ENCODE results near the gene SYNGR1.

SYNGR1 gene

DNA sequence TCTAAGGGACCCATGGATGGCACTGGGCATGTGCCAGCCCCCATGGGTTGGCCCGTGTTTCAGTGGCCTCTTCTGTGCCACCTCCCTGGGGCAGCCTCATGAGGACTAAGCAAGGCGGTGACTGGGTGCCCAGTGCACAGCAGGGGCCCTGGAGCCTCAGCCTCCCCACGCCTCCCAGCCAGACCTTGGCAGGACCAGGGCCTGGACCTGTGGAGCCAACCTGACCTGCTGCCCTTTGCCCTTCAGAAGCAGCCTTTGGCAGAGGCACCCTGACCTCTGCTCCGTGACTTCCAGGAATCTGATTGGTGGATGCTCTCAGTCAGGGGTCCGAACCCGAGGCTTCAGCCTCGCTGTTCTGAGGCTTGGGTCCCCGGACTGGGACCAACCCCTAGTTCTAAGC lies 25.0 kb downstream of the SYNGR1 start:
- DNase-seq, result no peak

DNA sequence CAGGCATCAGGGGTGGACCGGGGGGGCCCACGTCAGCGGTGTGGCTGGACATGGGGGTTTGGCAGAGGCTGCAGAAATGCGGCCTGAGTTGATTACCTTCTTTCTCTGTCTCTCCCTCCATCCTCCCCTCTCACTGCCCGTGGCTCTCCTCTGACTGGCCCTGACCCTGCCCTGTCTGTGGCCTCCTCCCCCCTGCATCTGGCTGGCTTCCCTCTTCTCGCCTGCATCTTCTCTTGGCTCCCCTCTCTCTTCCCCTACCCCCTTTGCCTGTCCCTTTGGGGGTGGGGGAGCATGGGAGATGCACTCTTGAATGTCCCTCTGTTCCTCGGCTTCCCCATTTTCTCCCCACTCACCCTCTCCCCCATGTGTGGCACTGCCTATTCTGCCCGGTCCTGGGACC lies 25.9 kb downstream of the SYNGR1 start:
- DNase-seq, result no peak

DNA sequence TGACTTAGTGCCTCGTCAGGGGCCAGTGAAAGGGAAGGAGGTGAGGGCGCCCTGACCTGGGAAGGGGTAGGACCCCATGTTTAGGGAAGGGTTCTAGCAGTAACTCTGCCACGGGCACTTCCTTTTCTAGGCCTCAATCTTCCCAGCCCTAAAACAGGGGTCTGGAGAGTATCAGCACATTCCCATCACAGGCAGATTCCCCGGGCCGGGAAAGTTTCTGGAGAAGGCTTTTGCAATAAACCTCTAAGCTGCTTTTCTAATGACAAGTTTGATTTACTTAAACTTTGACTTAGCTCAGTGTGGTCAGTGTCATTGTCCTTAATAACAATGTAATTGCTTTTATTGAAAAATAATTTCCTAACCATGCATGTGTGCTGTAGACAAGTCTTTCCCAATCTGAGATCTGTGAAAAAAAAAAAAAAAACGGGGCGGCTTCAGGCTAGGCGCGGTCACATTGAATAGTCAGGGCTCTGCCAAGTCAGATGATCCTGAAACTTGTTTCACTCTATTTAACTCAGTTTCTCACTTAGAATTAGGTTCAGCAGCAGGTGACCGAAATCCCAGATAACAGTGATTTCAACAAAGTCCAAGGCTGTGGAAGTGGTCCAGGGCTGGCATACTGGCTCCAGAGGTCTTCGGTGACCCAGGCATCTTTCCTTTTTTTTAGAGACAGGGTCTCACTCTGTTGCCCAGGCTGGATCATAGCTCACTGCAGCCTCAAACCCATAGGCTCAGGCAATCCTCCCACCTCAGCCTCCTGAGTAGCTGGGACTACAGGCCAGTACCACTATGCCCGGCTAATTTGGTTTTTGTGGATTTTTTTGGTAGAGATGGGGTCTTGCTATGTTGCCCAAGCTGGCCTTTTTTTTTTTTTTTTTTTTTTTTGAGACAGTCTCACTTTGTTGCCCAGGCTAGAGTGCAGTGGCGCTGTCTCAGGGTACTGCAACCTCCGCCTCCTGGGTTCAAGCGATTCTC lies 30.3 kb downstream of the SYNGR1 start:
- no peak for DNase-seq

DNA sequence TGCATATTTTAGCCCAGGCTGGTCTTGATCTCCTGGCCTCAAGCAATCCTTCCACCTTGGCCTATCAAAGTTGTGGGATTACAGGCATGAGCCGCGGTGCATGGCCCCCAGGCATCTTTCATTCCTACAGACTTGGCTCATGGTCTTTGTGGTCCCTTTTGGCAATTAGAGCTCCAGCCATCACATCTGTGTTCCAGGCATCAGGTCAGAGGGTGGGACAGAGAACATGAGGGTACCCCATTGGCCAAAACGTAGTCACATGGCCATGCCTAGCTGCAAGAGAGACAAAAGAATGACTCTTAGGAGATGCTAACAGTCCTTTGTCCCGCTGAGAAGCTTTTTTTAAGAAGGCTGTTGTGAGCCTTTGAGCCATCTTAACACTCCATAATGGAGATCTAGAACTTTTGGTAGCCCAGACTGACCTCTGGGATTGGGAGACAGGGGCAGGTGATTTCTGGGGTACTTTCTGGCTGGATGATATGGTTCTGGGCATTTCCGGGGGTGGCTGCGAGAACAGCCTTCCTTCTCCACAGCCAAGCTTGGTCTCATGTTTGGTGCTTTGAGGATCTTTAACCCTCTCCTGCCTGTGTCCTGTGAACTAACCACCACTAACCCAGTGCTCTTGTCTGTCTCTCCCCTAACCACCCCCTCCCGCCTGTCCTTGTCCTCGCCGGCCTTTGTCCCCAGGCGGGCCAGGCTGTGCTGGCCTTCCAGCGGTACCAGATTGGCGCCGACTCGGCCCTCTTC lies 31.4 kb downstream of the SYNGR1 start:
- no peak for DNase-seq

DNA sequence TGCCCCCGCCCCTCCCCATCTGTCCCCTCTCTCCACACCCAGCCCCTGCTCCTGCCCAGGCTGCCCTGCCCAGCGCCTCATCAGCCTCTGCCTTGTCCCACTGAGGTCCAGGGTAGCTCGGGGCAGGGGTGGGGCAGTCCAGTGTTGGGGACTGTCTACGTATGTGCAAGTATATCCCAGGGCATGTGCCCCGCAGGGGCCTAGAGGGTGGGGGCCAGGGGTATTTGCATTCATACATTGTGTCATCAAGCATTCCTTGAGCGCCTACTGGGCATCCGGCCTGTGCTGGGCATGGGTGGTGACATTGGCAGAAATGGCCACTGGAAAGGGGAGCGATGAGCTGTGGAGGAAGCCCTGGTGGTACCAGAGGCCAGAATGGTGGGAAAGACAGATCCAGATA lies 32.1 kb downstream of the SYNGR1 start:
- DNase-seq, result no peak

DNA sequence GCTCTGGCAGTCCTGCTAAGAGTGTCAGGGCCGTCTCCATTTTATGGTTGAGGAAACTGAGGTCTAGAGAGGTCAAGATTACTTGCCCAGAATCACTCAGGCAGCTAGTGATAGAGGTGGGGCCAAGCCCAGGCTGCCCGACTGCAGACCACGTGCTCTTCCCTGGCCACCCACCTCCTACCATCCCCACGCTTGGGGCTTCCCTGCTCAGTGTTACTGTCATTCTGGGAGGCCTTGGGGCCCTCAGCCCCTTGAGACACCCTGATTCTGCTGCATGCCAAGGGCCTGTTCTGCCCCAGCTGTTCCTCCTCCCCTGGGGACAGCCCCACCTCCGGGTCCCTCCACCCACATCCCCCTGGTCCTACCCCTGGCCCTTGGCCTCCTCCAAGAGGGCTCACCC lies 32.6 kb downstream of the SYNGR1 start:
- DNase-seq, result no peak

DNA sequence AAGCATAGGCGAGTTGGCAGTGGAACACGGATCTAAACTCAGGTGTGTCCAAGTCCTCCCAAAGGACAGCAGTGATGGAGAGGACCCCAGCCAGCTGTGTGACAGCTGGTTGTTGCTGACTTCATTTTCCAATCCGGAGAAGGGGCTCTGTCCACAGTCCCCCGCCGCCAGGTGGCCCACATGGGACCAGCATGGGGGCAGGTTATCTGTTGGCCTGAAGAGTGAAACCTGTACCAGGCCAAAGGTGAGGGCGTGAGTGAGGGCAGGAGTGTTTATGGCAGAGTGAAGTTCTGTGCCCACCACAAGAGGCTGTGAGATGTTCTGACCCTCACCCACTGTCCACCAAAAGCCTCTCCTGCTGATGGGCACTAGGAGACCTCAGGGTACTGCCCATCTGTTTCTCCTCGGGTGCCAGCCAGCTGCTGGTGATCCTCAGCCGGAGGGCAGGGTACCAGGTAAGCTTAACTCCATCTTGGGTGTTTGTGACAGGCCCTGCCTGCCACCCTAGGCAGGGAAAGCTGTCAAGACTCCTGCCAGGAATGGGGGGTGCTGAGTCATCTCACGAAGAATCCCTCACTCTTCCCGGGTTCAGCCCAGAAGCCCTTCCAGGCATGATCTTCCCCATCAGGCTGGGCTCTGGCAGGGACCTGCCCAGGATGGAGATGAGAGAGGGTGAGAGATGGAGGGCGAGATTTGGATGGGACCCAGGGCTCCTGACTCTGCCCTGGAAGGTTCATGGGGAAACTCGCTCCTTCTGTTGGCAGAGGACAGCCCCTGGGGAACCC lies 34.2 kb downstream of the SYNGR1 start:
- DNase-seq, result no peak

DNA sequence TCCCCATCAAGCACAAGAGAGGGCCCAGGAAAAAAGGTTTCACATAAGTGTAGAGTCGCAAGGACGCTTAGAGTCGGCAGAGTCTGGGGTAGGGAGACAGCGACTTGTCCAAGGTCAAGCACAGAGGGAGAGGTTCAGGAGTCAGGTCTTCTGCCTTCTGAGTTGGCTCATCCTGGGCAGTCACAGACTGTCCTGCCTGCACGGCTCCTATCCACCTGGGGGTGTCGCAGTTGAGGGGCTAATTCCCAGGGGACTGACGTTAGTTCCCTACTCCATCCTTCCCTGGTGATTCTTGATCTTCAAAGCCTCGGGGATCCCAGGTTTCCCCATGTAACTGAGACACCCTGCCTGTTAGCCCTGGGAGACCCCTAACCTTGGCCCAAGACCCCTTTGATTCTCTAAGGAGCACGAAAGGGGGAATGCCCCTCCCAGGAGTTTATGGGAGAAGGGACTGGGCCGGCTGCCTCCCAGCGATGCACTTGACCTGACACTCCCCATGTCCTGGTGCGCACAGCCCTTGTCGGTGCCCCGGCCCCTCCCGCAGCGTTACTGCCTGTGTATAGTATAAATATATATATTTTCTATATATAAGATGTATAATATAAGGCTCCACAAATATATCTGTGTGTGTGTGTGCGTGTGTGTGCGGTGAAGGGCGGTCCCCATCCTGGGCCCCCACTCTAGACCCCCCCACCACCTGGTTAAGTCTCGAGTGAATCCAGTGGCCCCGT lies 35.1 kb downstream of the SYNGR1 start:
- no peak for DNase-seq

DNA sequence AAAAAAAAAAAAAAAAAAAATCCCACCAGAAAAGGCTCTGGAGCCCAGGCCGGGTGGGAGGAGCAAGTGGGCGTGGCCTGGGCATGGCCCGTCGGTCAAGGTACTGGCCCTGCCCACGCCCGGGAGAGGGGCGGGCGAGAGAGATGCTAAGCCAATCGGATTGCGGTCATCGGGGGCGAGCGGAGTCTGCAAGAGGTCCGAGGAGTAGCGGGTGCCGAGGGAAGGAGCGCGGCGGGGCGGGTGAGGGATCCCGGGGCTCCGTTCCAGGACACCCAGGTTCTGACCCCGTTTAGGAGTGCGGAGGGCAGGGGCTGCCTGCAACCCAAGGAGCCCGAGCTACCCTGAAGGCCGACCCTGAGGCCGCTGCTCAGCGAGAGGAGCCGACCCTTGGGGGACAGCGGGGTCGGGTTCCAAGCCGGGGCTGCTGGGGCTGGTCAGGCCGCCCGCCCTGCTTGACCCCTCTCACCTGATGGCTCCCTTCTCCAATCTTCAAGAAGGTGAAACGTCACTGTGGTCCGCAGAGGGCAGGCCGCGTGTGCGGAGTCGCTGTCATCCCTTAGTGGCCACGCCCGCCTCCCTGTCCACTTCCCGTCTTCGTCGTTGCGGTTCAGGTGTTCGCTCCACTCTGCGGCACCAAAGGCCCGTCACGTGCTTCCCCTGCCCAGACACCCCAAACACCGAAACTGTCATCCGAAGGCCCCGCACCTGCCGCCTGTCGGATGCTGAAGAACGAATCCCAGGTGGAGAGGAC lies 38.6 kb downstream of the SYNGR1 start:
- peak; percentile 62 for DNase-seq

DNA sequence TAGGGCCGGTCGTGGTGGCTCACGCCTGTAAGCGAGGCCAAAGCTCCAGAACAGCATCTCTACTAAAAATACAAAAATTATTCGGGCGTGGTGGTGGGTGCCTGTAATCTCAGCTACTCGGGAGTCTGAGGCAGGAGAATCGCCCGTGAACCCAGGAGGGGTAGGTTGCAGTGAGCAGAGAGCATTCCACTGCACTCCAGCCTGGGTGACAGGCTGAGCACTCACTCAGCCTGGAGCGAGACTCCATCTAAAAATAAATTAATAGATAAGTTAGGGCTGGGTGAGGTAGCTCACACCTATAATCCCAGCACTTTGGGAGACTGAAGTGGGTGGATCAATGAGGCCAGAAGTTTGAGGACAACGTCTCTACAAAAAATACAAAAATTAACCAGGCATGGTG lies 39.6 kb downstream of the SYNGR1 start:
- no peak for DNase-seq

DNA sequence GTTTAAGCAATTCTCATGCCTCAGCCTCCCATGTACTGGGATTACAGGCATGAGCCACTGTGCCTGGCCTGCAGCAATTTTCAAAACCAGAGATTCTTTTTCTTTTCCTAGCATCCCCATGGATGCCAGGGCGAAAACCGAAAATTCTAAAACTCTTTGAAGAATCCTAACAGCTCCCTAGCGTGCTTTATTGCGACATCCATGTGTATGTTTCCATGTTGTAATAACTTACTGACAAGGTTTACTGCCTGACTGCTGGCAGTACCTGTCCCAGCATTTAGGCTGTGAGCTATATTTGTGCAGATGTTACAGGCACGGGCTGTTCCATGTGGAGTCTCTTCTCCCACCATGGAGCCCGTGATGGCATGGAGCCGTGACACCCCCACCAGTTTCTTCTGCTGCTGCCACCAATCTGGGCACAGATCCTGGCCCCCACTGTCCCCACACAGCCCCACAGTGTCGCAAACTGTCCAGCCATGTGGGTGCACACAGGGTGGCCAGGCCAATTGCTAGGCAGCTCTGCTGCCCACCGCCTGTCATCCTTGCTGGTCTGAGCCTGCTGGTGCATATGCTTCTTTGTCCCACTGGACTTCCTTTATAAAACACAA lies 42.7 kb downstream of the SYNGR1 start:
- DNase-seq, result peak; percentile 10

DNA sequence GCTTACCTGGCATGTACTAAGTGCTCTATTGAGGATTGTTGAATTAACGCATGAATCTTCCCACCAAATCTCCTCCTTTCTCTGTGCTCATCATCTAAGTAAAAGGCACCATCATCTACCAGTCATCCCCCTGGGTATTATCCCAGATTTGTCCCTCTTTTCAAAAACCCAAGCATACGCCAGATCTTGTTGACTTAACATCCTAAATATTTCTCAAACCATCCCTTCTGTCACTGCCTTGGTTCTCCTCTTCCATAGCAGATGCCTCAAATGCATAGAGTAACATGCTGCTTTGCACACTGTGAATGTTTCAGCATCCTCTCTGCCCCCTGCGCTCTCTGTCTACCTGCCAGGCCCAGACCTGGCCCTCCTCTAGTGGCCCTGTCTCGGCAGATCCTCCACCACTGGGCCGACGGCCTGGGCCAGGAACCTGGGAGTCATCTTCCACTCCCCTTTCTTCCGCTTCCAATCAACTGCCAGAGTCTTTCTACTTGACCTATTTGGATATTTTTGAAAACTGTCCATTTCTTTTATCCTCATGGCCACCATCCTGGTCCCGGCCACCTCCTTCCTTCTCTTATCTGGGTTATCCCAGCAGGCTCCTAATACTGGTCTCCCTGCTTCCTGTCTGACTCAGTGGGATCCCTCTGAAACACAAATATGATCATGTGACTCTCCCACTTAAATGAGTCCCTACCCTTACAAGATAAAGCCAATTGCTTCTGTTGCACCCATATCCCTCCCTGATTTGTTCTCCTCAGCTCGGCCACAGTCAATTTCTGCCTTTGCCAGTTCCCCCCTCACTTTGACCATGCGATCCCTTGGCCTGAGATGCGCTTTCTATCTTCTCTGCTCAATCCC lies 46.4 kb downstream of the SYNGR1 start:
- DNase-seq, result no peak

DNA sequence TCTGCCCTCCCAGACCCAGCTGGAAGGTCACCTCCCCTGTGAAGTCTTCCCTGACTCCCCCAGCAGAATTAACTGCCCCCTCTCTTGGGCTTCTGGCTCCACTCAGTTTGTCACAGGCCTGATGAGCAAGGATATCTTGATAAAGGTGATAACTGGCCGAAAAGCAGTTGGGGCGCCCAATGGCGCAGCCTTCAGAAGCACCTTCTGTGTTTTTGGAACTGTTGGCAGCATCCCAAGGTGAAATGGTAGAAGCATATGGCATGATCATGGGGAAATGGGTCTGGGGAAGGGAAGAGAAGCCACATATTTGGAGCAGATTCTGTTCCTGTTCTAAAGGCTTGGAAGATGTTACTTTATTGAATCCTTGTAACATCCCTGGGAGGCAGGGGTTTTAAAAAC lies 47.0 kb downstream of the SYNGR1 start:
- no peak for DNase-seq

DNA sequence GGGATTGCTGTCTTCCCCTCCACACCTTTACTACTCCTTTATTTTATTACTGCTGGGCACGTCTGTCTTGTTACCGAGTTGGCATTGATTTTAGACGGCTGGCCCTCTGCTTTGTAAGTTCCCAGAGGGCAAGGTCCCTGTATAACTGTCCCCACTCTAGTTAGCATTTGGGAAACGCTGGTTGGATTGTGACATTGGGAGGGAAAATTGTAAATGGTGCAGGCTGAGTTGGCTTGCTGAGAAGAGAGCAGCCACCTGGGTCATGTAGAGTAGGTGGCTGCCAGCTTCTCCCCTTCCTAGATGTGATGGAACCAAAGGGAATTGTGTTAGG lies 51.5 kb downstream of the SYNGR1 start:
- no peak for DNase-seq

DNA sequence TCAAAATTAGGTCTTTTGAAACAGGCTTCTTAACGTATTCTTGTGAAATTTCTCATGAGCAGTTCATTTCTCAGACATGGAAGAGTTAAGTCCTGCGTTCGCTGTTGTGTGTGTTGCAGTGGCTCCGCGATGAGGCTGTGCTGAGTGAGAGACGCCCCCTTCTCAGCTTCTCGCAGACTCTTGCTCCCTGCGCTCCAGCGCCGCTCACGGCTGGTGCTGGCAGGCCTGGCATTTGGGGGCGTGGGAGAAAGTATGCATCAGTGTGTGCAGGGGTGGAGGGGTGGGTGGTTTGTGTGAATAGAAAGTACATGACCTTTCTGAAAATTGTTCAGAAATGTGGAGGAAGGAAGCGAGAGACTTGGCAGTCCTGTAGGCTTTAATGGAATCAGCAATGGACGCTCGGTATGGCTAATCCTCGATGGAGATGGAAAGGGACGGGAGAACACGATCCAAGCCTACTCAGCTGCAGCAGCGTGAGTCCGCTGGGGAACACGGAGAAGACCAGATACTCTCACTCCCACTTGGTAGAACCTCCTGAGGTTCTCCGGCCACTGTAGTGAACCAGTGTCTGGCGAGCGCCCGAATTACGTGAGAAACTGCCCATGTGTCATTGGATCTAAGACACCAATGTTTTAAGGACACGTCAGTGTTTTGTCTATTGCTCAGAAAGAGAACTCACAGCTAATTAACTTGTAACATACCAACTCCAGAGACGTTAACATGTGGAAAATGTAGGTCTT lies 55.7 kb downstream of the SYNGR1 start:
- DNase-seq, result no peak

DNA sequence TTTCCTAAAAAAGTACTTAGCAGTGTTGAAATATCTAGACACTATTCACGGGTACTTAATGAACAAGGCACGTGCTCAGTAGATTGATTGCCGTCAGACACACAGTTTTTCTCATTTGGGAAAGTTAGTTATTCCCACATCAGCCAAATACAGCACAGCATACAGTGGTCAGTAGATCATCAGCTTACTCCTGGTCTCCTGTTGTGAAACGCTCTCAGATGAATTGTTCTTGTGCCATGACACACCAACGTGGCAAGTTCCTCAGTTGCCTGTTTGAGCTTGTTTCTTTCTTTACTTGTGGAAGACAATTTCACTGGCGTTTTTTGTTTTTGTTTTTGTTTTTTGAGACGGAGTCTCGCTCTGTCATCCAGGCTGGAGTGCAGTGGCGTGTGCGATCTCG lies 58.4 kb downstream of the SYNGR1 start:
- peak; percentile 80 for DNase-seq

DNA sequence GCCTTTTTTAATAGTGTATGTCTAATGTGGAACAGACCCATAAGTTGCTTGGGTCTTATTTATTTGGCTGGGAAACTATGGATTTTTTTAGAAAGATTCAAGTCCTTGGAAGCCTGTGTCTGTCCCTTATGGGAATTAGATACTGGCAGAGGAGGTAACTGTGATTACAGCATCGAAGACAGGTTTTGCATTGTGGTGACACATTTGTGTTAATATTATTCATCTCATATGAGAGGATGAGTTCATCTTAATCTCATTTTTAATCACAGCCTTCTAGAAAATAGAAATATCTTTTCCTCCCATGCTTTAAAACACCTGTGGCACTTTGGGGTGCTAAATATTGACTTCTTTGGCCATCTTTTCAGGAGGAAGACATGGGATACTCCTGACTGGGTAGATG lies 59.0 kb downstream of the SYNGR1 start:
- DNase-seq, result no peak

DNA sequence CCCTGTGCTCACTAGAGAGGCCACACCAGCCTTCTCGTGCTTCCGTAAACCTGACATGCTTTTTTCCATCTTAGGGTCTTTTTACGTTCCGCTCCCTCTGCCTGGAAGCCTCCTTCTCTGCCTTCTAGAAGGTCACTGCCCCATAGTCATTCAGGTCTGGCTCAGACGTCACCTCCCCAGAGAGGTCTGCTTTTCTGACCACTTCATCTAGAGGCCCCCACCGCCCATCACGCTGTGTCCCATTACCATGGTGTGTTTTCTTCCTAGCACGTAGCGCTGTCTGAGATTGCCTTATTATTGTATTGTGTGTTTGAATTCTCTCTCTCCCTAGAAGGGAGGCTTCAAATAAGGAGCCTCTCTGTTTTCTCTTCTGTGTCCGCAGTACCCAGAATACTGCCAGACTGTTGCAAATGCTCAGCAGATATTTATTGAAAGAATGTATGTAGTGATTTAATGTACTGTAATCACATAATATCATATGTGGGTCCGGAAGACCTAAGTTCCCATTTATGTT lies 59.8 kb downstream of the SYNGR1 start:
- DNase-seq, result no peak

DNA sequence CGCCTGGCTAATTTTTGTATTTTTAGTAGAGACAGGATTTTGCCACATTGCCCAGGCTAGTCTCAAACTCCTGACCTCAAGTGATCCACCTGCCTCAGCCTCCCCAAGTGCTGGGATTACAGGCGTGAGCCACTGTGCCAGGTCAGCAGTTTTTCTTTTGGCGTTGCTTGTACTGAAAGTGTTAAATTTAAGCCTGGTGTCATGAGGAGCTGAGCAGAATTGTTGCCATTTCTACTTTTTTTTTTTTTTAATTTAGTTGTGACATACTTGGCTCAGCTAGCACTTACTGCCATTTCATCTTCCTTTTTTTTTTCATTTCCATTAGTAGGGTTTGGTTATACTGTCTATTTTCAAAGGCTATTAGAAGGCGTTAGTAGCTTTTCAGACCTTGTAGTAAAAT lies 60.5 kb downstream of the SYNGR1 start:
- DNase-seq, result peak; percentile 72

Measured in inflammatory macrophage treated with lipopolysaccharide for 4 hours (primary cell).